HG03378 (cell line): ENCODE data around the gene HOXC11.

Experiments used
- ATAC-seq: cut with Tn5 transposase; IDR thresholded peaks from one replicate; pipeline ENCODE4 v1.9.1; 2021; ENCODE audit warnings: mild to moderate bottlenecking, moderate library complexity; ENCODE audit not compliant: unreplicated experiment

Gene HOXC11

DNA sequence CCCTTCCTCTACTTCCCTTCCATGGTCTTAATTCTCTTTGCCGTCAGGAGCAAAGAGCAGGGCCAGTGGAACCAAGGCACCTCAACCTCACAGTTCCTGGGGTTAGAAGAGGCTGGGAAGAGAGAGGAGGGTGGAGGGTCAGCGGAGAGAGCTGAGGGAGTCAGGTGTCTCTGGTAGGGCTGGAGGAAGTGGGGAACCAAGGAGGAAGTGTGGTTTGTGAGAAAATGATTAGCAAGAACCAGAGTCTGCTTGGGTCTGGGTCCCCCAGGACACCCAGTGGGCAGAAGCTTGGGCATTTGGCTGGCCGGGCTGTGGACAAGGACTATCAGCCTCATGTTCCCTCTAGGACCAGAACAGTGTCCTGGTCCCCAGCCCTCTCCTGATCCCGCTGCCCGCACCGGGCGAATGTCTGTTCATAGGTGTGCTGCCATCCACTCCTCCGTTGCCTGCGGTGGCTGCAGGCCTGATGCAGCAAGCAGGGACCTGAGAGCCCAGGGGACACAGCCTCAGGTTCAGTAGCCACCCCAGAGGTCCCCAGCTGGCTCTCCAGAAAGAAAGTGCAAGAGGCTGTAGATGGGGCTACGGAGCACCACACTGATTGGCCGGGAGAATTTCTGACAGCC is 15.9 kb upstream of the HOXC11 start:
- ATAC-seq = no peak

- ATAC-seq = no peak
Observed at GRCh38 chr12:53958128-53958527, 14.8 kb upstream of the HOXC11 start.

DNA sequence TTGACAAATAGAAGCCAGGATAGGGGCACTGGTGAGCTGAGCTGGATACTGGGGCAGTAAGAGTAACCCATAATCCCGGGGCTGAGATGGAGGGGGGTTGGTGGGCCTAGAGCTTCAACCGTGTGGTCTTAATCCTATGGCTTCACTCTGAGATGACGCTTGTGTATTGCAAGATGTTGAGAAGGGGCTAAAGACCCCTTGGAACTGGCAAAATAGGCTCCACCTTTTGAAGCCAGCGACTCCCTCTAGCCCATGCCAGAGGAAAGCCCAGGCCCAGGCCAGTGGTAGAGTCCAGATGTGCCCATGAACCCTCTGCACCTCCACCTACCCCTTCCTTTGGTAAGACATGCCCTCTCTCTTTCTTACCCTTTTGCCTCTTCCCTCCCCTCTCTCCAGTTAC is 13.6 kb upstream of the HOXC11 start:
- no peak for ATAC-seq

DNA sequence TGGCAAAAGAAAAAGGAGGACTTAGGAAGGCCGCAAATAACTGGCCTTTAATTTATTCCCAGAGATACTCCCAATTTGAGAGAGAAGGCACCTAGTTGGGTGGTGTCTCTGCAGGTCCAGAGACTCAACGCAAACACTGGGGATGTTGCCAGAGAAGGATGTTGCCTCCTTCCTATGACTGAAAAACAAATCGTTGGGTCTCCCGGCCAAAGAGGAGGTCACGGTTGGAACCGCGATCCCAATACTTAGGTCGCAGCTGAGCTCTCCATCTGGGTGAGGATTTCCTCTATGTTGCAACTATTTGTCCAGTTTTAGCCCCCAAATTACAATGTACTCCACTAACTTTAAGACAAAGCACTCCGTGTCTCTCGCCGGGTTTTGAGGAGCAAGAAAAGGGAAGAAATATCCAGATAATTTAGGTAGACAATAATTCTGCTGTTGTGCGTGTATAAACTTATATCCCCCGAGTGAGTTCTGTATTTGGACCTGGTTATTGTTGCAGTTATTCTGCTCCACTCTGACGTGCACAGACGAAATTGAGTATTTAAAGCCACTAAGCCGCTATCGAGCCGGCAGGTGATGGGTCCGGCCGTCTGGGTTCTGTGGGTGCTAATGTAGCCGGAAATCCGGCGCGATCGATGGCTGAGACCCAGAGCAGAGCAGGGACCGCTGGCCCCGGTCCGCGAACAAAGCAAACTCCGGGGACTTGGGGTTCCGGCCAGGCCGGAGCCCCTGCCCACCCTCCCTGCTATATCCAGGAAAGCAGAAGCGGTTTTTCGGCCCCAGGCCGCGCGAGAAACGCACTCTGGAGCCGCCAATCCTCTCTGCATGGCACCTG is 12.5 kb upstream of the HOXC11 start:
- no peak for ATAC-seq

DNA sequence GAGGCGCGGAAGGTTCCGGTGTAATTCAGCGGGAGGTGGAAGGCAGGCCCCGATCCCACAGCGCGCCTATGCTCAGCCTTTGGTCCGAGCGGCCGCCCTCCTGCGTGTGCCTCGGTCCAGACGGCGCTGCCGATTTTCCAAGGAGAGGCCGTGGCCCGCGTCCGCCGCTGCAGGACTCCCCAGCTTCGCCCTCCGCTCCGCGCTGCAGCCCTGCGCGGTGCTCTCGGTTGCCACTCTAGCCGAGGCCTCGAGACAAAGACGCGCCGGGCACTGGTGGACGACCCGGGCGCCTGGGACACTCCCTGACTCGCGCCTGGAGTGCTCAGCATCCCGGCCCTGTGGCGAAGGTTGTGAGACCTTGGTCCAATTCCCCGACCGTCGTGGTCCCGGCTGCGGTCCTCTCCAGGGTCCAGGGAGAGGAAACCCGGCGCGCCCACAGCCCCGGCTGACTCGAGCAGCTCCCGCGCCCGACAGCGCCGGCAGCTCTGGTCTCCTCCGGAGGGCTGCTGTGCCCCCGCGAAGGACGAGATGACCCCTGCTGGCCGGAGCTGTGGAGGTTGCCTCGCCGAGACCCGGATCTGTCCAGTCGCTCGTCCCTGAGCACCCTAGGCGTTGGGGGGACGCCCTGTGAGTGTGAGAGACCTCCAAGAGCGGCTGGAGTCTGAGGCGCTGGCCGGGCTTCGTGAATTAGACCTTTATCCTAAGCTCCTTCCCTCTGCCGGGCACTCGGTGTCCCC is 11.7 kb upstream of the HOXC11 start:
- ATAC-seq = no peak

DNA sequence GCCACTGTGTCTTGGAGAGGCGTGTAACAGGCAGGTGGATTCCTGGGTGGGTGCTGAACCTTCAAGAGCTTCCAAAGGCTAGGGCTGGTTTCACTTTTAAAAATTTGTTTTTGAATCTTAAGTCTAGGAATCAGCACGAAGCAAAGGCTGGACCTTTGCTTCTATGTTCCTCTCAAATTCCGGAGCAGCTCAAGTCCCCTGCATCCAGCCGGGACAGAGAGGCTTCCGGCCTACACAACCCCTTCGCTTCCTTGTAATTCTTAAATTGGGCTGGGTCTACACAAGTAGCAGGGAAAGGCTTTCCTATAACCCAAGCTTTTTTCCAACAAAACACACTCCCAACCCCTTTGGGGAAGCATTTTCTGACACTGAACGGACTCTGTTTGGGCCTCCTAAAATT is 9.9 kb upstream of the HOXC11 start:
- ATAC-seq = no peak

GRCh38 chr12:53963434-53964314 is 9.3 kb upstream of the HOXC11 start:
- no peak for ATAC-seq

DNA sequence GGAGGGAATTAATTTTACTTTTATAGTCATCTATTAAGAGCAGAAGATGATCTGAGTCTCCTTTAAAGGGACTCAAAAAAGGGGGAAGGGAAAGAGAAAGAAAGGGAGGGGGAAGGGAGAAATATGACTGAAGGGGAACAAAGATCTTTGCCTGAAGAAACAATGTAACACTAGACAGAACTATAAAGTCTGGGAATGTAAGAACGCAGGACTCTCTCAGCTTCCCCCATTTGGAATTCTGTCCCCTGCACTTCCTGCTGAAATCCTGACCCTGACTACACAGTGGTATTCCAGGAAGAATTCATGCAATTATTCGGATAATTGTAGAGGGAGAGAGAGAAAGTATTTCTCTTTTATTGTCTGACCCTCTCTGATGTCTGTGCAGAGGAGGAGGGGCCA is 8.6 kb upstream of the HOXC11 start:
- no peak for ATAC-seq

GRCh38 chr12:53965281-53966084 is 7.4 kb upstream of the HOXC11 start:
- no peak for ATAC-seq

- ATAC-seq = no peak
Observed at GRCh38 chr12:53966085-53966384, 6.9 kb upstream of the HOXC11 start.

DNA sequence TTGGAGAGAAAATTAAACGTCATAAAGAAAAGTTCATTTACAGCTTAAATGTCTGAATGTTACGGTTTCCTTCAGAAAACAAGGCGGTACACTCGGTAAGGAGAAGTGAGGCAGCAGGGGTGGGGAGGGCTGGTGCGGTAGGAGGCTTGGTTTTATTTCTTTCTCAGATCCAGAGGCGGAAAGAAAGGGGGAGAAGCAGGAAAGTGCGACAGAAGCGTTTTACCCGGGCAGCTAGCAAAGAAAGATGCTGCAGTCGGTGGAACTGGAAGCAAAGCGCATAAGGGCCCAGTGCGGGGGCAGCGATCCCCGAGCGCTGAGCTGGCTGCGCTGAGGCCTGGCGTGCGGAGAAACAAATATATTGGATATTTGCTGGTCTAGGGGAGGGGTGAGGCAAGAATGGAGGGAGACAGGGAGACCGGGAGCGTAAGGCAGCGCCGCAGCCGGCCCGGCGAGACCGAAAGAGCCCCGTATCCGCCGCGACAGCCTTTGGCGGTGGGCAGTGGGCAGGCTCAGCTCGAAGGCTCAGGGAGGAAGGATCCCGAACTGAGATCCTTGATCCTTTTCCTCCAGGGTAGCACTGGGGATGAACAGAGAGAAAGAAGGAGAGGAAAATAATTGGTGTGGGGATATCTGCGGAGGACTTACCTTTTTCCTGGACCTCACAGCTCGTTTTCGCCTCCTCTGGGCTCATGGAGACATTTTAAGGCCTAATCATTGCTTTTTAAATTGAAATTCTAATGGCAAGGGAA is 6.4 kb upstream of the HOXC11 start:
- ATAC-seq = no peak

DNA sequence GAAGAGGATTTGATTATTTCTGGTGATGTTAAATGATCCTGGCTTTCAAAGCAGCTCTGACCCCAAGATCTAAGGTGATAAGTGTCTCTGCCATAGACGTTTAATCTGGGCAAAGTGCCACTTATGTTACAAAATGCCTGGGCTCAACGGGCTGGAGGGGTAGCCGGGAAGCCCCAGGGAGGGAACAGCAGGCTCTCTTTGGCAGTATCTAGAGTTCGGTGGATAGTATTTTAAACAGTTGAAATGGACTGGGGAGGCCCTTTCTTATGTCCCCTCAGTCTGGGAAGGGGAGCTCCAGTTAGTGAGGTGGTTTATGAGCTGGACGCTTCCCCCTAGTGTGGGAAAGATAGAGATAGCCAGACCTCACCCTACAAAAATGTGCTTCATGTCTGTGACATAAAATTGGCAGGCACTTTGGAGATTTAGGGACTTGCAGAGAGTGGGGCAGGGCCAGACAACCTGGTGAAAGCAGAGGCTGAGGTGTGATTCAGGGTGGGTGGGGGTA is 5.5 kb upstream of the HOXC11 start:
- ATAC-seq = no peak

DNA sequence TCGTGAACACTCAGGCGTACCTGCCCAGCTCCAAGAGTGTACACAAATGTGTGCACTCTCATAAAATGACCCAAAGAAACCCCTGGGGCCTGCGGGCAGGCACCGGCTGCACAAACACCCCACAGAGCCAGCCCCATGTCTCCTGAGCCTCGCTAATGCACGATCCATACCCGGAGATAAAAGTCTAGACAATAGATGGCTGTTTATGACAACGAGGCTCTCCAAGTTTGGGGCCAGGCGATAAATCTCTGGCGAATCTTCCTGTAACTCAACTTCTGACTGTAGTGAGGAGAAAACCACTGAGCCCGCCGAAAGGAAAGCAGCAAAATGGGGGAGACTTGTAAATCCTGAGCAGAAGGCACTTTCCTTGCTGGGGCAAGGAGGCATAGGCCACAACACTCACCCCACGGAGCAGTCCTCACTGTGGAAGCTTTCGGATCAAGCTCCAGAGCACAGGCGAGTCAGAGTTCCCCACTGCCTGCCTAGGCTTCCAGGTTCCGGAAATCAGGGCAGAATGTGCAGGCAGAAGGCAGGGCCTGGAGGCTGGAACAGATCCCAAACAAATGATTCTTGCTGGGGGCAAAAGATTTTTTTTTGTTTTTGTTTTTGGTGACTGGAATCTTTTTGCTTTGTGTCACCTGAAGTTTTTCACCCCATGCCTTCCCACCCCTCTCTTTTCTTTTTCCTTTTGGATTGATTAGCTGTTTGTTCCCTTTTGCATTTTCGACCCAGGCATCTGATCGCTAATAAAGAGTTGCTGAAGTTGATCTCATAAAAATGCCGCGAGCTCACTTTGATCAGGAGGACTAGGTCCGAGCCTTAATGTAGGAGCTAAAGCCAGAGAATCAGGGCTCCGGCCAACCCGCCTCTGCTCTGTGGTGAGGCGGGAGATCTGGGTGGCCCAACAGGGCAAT is 4.5 kb upstream of the HOXC11 start:
- no peak for ATAC-seq

- ATAC-seq = no peak
Observed at GRCh38 chr12:53969588-53970259, 3.2 kb upstream of the HOXC11 start.

GRCh38 chr12:53970451-53970850 is 2.5 kb upstream of the HOXC11 start:
- ATAC-seq = no peak

- ATAC-seq = no peak
Observed at GRCh38 chr12:53971129-53971528, 1.8 kb upstream of the HOXC11 start.

DNA sequence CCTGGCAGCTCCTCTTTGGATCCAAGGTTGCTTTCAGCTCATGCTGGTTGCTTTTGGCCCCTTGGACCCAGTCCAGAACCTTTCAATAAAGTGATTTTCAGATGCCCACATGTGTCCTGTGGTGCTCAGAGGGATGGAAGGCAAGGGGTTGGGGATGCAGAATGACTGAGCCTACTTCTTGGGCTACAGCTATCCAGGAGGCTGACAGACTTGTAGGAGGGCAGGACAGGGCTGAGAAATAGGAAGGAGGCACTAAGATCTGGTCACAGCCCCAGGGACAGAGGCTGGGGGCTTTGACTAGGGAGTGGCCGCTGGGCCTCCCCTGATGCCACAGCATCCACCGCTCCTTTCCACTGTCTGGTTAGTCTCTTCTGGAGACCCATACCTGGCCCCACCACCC is 1.2 kb upstream of the HOXC11 start:
- no peak for ATAC-seq
